ENCODE data around the gene RYR3.

RYR3 gene

DNA sequence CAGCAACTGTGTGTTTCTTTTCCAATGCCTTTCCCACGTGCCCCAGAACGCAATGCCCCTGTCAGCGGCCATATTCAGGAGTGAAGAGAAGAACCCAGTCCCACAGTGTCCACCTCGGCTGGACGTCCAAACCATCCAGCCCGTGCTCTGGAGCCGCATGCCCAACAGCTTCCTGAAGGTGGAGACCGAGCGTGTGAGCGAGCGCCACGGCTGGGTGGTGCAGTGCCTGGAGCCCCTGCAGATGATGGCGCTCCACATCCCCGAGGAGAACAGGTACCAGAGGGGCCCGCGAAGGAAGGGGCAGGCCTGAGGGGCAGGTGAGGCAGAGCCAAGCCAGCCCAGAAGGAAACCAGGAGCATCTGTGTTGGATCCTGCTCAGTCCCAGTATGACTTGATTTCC lies 349.4 kb downstream of the RYR3 start:
- H3K27me3 ChIP-seq (ENCODE audit: insufficient read depth, poor library complexity, severe bottlenecking) = no peaks in the 10 kb centered on the region
- H3K4me3 ChIP-seq (ENCODE audit: severe bottlenecking) = no peak overlapping the region
- TF ChIP-seq CTCF (IDR thresholded peaks at IDR 0.05; ENCODE audit: poor library complexity, severe bottlenecking) = no peak
- ATAC-seq (ENCODE audit: low read depth) (no peak), DNase-seq (ENCODE audit: low spot score) (no peak)
- no peaks in the 10 kb centered on the region for H3K36me3 ChIP-seq (ENCODE audit: low read depth)
- H3K27ac ChIP-seq (ENCODE audit: poor library complexity, severe bottlenecking) = no peak overlapping the region
- H3K9me3 ChIP-seq (ENCODE audit: severe bottlenecking) = no peaks in the 10 kb centered on the region
- no peaks in the 10 kb centered on the region for H3K4me1 ChIP-seq (ENCODE audit: insufficient read depth, poor library complexity, severe bottlenecking)

DNA sequence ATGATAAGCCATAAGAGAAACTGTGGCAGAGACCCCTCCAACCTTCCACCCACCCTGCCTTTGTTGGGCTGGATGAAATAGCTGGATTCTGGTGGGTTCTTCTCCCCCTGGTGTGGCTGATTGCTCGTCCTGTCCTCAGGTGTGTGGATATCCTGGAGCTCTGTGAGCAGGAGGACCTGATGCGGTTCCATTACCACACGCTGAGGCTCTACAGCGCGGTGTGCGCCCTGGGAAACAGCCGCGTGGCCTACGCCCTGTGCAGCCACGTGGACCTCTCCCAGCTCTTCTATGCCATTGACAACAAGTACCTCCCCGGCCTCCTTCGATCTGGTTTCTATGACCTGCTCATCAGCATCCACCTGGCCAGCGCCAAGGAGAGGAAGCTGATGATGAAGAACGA lies 351.2 kb downstream of the RYR3 start:
- Histone ChIP-seq H3K4me1 (ENCODE audit: insufficient read depth, poor library complexity, severe bottlenecking) (no peaks in the 10 kb centered on the region), H3K27ac (ENCODE audit: poor library complexity, severe bottlenecking) (no peak overlapping the region), H3K9me3 (ENCODE audit: severe bottlenecking) (no peaks in the 10 kb centered on the region), H3K4me3 (ENCODE audit: severe bottlenecking) (no peak overlapping the region), H3K27me3 (ENCODE audit: insufficient read depth, poor library complexity, severe bottlenecking) (no peaks in the 10 kb centered on the region), H3K36me3 (ENCODE audit: low read depth) (no peaks in the 10 kb centered on the region)
- ATAC-seq (ENCODE audit: low read depth) (no peak), DNase-seq (ENCODE audit: low spot score) (no peak)
- TF ChIP-seq CTCF (IDR thresholded peaks at IDR 0.05; ENCODE audit: poor library complexity, severe bottlenecking) = no peak

DNA sequence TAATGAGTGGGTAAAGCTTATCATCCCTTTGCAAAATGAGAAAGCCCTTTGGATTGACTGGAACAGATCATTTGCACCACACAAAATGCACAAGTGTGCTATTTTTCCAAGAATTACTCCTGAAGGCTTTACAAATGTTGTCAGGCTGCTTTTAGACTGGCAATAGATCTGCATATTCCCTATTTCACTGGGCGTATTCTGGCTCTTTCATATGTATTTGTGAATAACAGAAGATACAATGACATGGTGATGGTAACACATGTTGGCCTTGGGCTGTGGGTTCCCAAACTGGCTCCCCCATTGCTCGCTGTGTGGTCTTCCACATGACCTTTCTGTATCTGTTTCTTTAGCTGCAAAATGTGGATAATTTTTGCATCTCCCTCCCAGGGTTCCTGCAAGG lies 354.2 kb downstream of the RYR3 start:
- TF ChIP-seq CTCF (IDR thresholded peaks at IDR 0.05; ENCODE audit: poor library complexity, severe bottlenecking) = no peak
- DNase-seq (ENCODE audit: low spot score) (no peak), ATAC-seq (ENCODE audit: low read depth) (no peak)
- Histone ChIP-seq H3K36me3 (ENCODE audit: low read depth) (no peaks in the 10 kb centered on the region), H3K4me1 (ENCODE audit: insufficient read depth, poor library complexity, severe bottlenecking) (no peaks in the 10 kb centered on the region), H3K27ac (ENCODE audit: poor library complexity, severe bottlenecking) (no peak overlapping the region), H3K9me3 (ENCODE audit: severe bottlenecking) (no peaks in the 10 kb centered on the region), H3K4me3 (ENCODE audit: severe bottlenecking) (no peak overlapping the region), H3K27me3 (ENCODE audit: insufficient read depth, poor library complexity, severe bottlenecking) (peaks cover 1% of the 10 kb centered on the region)

- no peak for TF ChIP-seq CTCF (IDR thresholded peaks at IDR 0.05; ENCODE audit: poor library complexity, severe bottlenecking)
- ATAC-seq (ENCODE audit: low read depth) = no peak
Observed at GRCh38 chr15:33670567-33670966, 359.8 kb downstream of the RYR3 start.

DNA sequence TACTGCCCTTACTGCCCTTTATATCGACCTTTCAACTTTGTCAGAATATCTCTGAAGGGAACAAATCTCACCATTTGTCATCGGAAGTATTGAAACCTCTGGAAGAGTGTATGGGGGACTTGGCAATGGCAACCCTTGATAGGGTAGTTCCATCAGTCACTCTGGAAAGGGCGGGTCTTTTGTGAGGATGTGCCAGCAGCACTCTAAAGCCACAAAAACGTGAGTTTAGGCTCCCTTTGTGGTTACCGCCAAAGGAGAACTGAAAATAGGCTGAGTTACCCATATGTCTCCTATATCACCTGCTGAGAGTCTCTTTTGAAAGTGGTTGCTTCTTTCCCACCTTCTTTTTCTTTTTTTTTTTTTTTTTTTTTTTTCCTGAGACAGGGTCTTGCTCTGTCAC lies 360.7 kb downstream of the RYR3 start:
- Histone ChIP-seq H3K27ac (ENCODE audit: poor library complexity, severe bottlenecking) (no peak overlapping the region), H3K4me1 (ENCODE audit: insufficient read depth, poor library complexity, severe bottlenecking) (no peaks in the 10 kb centered on the region), H3K27me3 (ENCODE audit: insufficient read depth, poor library complexity, severe bottlenecking) (peaks cover 13% of the 10 kb centered on the region), H3K9me3 (ENCODE audit: severe bottlenecking) (no peaks in the 10 kb centered on the region), H3K4me3 (ENCODE audit: severe bottlenecking) (no peak overlapping the region), H3K36me3 (ENCODE audit: low read depth) (no peaks in the 10 kb centered on the region)
- no peak for ATAC-seq (ENCODE audit: low read depth)
- no peak for TF ChIP-seq CTCF (IDR thresholded peaks at IDR 0.05; ENCODE audit: poor library complexity, severe bottlenecking)
- no peak for DNase-seq (ENCODE audit: low spot score)

More at GRCh38 chr15:33670567-33670966, 359.8 kb downstream of the RYR3 start:
- H3K4me3 ChIP-seq (ENCODE audit: severe bottlenecking) = no peak overlapping the region
- no peaks in the 10 kb centered on the region for H3K9me3 ChIP-seq (ENCODE audit: severe bottlenecking)
- H3K27me3 ChIP-seq (ENCODE audit: insufficient read depth, poor library complexity, severe bottlenecking) = peaks cover 13% of the 10 kb centered on the region
- no peak for DNase-seq (ENCODE audit: low spot score)
- H3K36me3 ChIP-seq (ENCODE audit: low read depth) = no peaks in the 10 kb centered on the region
- no peaks in the 10 kb centered on the region for H3K4me1 ChIP-seq (ENCODE audit: insufficient read depth, poor library complexity, severe bottlenecking)
- no peak overlapping the region for H3K27ac ChIP-seq (ENCODE audit: poor library complexity, severe bottlenecking)
